Measurements from ENCODE around the gene RHOU.
"Not testable (repeated sequence)": the region's sequence is repeated elsewhere in the genome, so short reads cannot be mapped to it uniquely, and the experiment has no call there.

Gene RHOU

DNA sequence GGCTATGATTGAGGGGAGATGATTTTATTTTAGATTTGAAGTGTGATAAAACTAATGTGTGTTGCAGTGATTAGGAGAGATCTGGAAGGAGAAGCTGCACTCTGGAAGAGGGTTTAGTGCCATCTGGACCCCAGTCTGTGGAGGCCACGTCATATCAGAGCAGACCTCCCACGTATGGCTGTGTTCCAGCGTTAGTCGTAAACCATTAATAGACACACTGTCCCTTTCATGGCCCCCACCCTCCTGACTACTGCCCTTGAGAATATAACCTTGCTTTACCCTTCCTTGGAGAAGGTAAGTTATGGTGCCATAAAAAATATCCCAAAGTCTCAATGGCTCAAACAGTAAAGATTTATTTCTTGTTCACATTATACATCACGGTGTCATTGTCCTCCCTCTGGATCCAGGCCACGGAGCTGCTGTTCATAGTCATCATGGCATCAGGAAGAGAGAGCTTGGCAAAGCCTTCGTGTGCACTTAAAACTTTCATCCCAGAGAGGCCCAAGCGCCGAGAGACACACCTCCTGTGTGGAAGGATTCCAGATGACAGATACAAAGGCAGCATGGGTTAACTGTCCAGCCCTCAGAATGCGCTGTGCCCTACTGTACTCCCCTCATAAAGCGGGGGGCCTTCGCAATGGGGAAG lies 33.2 kb downstream of the RHOU start:
- H3K27ac ChIP-seq, result no peak overlapping the region
- TF ChIP-seq ZFX (IDR thresholded peaks at IDR 0.05; ENCODE audit: borderline replicate concordance), result no peak
- TF ChIP-seq, protein P1, sequence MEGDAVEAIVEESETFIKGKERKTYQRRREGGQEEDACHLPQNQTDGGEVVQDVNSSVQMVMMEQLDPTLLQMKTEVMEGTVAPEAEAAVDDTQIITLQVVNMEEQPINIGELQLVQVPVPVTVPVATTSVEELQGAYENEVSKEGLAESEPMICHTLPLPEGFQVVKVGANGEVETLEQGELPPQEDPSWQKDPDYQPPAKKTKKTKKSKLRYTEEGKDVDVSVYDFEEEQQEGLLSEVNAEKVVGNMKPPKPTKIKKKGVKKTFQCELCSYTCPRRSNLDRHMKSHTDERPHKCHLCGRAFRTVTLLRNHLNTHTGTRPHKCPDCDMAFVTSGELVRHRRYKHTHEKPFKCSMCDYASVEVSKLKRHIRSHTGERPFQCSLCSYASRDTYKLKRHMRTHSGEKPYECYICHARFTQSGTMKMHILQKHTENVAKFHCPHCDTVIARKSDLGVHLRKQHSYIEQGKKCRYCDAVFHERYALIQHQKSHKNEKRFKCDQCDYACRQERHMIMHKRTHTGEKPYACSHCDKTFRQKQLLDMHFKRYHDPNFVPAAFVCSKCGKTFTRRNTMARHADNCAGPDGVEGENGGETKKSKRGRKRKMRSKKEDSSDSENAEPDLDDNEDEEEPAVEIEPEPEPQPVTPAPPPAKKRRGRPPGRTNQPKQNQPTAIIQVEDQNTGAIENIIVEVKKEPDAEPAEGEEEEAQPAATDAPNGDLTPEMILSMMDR (IDR thresholded peaks at IDR 0.05), result no peak

DNA sequence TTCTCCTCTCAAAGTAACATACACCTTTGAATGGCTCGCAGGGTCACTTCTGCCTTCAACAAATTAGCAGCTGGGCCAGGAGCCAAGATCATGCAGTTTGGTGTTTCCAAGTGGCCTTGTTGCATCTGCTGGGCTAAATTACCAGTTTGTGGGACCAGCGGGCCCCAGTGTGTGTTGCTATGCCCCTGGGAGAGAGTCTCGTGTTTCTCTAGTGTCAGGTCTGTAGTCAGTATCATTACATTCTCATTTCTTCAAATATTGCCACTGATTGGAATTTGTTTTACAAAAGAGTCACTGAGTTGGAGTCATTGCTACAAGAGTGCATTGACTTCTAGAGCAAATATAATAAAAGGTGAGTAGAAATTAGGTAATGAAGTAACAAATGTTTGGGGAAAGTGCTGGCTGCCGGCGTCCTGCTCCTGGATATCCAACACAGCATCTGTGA lies 35.5 kb downstream of the RHOU start:
- no peak overlapping the region for H3K27ac ChIP-seq
- no peak for TF ChIP-seq ZFX (IDR thresholded peaks at IDR 0.05; ENCODE audit: borderline replicate concordance)
- TF ChIP-seq, protein P1 (IDR thresholded peaks at IDR 0.05), result no peak

DNA sequence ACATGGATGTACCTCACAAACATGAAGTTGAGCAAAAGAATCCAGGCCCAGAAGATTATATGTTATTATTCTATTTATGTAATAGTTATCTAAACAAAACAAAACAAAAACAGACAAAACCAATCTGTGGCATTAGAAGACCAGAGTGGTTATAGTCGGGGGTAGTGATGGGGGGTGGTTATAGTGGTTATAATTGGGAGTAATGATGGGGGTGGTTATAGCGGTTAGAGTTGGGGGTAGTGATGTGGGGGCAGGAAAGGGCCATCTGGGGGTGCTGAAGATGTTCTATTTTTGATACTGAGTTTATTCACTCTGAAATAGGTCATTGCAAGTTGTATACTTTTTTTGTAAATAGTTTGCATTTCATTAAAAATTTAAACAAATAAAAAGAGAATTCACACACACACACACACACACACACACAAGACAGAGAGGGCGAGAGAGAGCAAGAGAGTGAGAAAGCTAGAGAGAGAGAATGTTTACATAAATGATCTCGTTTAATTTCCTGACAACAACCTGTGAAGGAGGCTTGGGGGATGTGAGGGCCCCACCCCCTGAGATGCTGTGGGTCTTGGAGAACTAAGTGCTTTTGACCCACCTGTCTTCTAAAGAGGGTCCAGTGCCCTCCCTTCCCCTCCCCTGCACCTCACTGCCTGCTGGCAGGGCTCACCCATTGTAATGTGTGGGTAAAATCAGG lies 37.4 kb downstream of the RHOU start:
- no peak for TF ChIP-seq ZFX (IDR thresholded peaks at IDR 0.05; ENCODE audit: borderline replicate concordance)
- TF ChIP-seq, protein P1 (IDR thresholded peaks at IDR 0.05), result no peak
- H3K27ac ChIP-seq, result no peak overlapping the region

DNA sequence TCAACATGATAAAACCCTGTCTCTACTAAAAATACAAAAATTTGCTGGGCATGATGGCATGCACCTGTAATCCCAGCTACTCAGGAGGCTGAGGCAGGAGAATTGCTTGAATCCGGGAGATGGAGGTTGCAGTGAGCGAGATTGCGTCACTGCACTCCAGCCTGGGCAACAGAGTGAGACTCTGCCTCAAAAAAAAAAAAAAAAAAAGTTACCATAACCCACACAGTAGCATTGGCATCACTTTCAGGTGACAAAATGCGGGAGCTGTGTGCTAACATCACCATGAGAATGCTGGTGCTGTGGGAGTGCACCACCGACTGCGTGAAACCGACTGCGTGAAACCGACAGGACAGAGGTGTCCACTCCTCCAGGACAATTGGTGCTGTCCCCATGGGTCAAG lies 40.7 kb downstream of the RHOU start:
- H3K27ac ChIP-seq, result not testable (repeated sequence)

DNA sequence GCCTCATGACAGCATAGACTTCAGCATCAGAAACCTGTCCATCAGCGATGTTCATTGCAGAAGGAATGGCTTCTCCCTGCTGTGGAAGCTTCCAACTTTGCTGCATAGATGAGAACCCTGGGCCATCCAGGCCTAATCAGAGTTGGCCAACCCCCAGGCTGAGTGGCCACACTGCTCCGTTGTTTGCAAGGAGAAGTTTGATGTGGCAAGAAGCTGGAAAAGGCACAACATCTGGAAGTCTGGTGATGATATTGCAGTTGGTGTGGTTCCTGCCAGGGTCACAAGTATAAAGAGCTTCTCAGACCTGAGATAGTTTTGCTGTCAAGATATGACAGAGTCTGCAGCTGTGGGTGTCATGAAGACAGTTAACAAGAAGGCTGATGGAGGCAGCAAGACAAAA lies 41.2 kb downstream of the RHOU start:
- TF ChIP-seq ZFX (IDR thresholded peaks at IDR 0.05; ENCODE audit: borderline replicate concordance), result no peak
- TF ChIP-seq, protein P1 (IDR thresholded peaks at IDR 0.05), result no peak

DNA sequence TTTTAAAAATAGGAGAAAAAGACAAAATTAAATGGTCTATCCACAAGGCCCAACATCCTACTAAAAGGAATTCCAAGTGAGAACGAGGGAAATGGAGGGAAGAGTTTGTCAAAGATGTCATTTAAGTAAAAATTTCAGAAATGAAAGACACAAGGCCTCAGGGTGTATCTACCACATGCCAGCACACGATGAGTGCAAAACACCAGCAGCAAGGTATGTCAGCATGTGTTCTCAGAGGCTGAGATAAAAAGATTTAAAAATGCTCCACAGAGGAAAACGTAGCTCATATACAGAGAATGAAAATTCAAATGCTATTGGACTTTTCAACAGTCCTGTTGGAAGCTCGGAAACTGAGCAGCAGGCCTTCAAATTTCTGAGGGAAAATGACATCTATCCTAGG lies 42.0 kb downstream of the RHOU start:
- no peak for TF ChIP-seq ZFX (IDR thresholded peaks at IDR 0.05; ENCODE audit: borderline replicate concordance)
- TF ChIP-seq, protein P1 (IDR thresholded peaks at IDR 0.05), result no peak
- no peak overlapping the region for H3K27ac ChIP-seq

More for the DNA sequence above, 41.2 kb downstream of the RHOU start:
- H3K27ac ChIP-seq, result no peak overlapping the region

DNA sequence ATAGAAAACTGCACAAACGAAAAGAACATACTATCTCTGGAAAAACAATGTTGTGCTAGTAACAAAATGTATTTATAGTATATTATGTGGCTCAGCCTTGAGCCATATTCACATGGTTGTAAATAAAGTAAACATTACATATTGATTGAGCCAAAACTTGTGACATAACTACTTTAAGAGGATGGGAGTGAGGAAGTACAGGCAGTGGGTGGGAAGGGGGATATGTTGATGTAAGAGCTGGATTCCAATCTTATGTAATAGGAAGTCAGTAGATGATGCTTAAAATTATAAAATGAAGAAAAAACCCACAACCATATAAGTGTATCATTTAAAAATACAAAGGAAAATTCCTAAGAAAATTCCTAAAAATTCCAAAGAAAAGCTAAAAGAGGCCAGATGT lies 42.7 kb downstream of the RHOU start:
- no peak overlapping the region for H3K27ac ChIP-seq
- TF ChIP-seq ZFX (IDR thresholded peaks at IDR 0.05; ENCODE audit: borderline replicate concordance), result no peak
- TF ChIP-seq, protein P1 (IDR thresholded peaks at IDR 0.05), result no peak

Data from 22Rv1 (cell line).